SK-N-MC (cell line): ENCODE results near the gene ADCYAP1R1.

Source experiments
- EZH2 ChIP-seq: fragments of 200-600 bp; sonication (generic); IDR thresholded peaks from one replicate; pipeline ENCODE4 v1.6.1; 2017; ENCODE audit warnings: antibody characterized with exemption
- POLR2AphosphoS5 ChIP-seq: IDR thresholded peaks from 2 replicates; pipeline ENCODE4 v1.6.1; 2012; ENCODE audit warnings: mild to moderate bottlenecking, low read depth, low read length, borderline replicate concordance

DNA sequence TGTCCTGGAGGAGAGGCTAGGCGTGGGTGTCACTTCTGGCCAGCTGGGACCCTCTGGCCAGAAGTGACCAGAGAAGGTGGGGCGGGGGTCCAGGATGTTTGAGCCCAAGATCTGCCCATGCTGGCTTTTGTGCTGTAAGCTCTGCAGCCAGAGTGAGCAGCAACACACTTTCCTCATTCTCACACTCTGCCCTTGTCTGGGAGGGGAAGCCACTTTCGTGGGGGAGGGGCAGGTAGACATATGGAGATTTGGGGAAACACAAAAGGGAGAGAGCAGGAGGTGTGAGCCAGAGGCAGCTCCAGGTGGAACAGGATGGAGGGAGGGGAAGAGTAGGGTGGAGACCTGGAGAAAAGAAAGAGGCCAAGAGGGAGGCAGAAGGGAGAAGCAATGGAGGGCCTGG is 31.5 kb upstream of the ADCYAP1R1 start:
- TF ChIP-seq EZH2 (no peak), POLR2AphosphoS5 (no peak)
